ENCODE results near the gene STX2. TPM values are rescaled to one million over a fixed set of nuclear protein-coding genes. Genes with fewer than 3 reads are reported as not detected.

Gene STX2
- total and polyA plus RNA-seq, 10 of the 15 experiments (the other 5 are each of a cell fraction or from before 2014, with no cell fraction given): 6.0 to 22.2 (median 10.0) TPM

GRCh38 chr12:130880411-130880885, 41.4 kb upstream of the STX2 start (continued):
- no peak for TF ChIP-seq ZBTB11 (CRISPR knock-in tag; IDR thresholded peaks at IDR 0.05)
- no peak for TF ChIP-seq HDAC6 (IDR thresholded peaks at IDR 0.05; ENCODE audit: unreplicated experiment)
- peak; percentile 85 for TF ChIP-seq ZNF217 (IDR thresholded peaks at IDR 0.05)
- no peak for TF ChIP-seq NFYB (IDR thresholded peaks at IDR 0.05; ENCODE audit: insufficient read depth, low read depth, low read length)
- no peak for TF ChIP-seq KDM1A (IDR thresholded peaks at IDR 0.05; ENCODE audit: borderline replicate concordance)
- TF ChIP-seq IKZF2 (IDR thresholded peaks at IDR 0.05): peak; percentile 76 to 82

DNA sequence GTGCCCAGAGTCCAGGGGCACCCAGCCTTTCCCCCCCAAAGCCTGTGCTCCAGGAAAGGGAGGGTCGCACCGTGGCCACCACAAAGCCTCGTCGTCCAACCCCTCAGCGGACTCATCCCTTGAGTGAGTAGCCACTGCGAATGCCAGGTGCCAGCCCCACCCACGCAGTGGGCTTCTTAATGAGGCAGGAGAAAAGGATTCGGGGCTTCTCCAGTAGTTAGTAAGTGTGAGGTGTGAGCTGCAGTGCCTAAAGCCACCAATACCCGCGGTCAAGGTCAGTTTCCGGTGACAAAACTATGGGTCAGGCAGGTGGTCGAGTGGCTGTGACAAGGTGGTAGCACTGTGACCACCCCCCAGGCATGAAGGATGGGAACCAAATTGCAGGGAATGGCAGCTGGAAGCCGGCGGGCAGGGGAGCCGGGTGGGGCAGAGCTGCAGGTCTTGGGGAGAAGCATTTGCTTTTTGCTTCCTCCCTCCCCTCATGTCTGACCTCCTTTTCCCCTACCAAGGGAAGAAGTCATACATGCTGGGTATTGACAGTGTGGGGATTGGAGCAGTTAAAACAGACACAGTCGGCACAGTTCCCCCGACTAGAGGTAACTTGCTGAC, 40.8 kb upstream of the STX2 start:
- peaks cover 18% of the 10 kb centered on the region for H3K79me2 ChIP-seq (ENCODE audit: control insufficient read depth, insufficient read depth, low read length)
- H3K36me3 ChIP-seq (ENCODE audit: control insufficient read depth in 2 of 2, insufficient read depth in 2 of 2, low read length in 1 of 2): peaks cover 3 to 18% of the 10 kb centered on the region in 2 experiments
- ATAC-seq (peak; percentile 56), FAIRE-seq (no peak), DNase-seq (ENCODE audit: low read depth, low spot score) (no peak)
- H3K4me3 ChIP-seq: peak overlapping the region; percentile 57; the same call in 1 of the 2 replicates
- peaks cover 3% of the 10 kb centered on the region; the same call in 1 of the 2 replicates for H4K20me1 ChIP-seq (ENCODE audit: control insufficient read depth, insufficient read depth)
- ChIA-PET CTCF (no interaction called here), RAD21 (ENCODE audit: unreplicated experiment) (interaction anchor here (0.9 to 1.0 kb wide), 2 partner anchors 9 to 100 kb away, joined by 3 read pairs; no protein-coding TSS in a partner anchor), SMC1A (ENCODE audit: uncharacterized antibody, unreplicated experiment) (interaction anchor here (0.6 to 2.5 kb wide), 6 partner anchors 9 to 252 kb away, joined by 3 to 7 read pairs (median 3); partner anchors contain the start of gene ADGRD1), POLR2A (no interaction called here)
- H3K27ac ChIP-seq (ENCODE audit: control insufficient read depth, insufficient read depth): peak overlapping the region; percentile 54
- H2AFZ ChIP-seq (ENCODE audit: control insufficient read depth, low read depth, low read length): peak overlapping the region; percentile 29
- H3K9ac ChIP-seq (ENCODE audit: control insufficient read depth, insufficient read depth, low read length): peak overlapping the region; percentile 45
- H3K27me3 ChIP-seq (replicated peaks in 1 of 2; ENCODE audit: control insufficient read depth in 2 of 2, insufficient read depth in 2 of 2, low read length in 1 of 2): no peaks in the 10 kb centered on the region
- H3K4me2 ChIP-seq (ENCODE audit: control insufficient read depth, insufficient read depth): peak overlapping the region; percentile 93
- intact Hi-C loops (cut with micrococcal nuclease; ENCODE audit: unreplicated experiment) (loop anchor here (2.0 kb wide), 1 partner anchor 213 kb away; no protein-coding TSS in a partner anchor), in situ Hi-C loops (cut with MboI) (no loop called here)
- no TSS peak for BruUV-seq (replicated peaks)
- 52% methylated on average over 17 of the region's 17 CpGs for WGBS (ENCODE audit: insufficient coverage, insufficient replicate concordance, low lambda C conversion rate, missing lambda C conversion rate)
- no peaks in the 10 kb centered on the region for H3K9me3 ChIP-seq (replicated peaks; ENCODE audit: control insufficient read depth, insufficient read depth, low read length)
- H3K4me1 ChIP-seq (ENCODE audit: control insufficient read depth, insufficient read depth, low read length): peaks cover 33% of the 10 kb centered on the region
- TF ChIP-seq BHLHE40 (IDR thresholded peaks at IDR 0.05; ENCODE audit: borderline replicate concordance in 1 of 2, low read depth in 2 of 2, low read length in 1 of 2): peak; percentile 18 to 68; a peak in 2 of 4 replicates
- no peak for TF ChIP-seq ZBTB4 (CRISPR knock-in tag; IDR thresholded peaks at IDR 0.05)
- TF ChIP-seq EP300 (IDR thresholded peaks at IDR 0.05; ENCODE audit: borderline replicate concordance in 1 of 2, control insufficient read depth in 1 of 2, low read depth in 2 of 2, low read length in 2 of 2): peak in 1 of 2 experiments; percentile 37; a peak in 1 of 4 replicates
- peak; percentile 50; the same call in 1 of the 2 replicates for TF ChIP-seq MTA2 (IDR thresholded peaks at IDR 0.05; ENCODE audit: low read depth)
- no peak for TF ChIP-seq ATF3 (IDR thresholded peaks at IDR 0.05; ENCODE audit: borderline replicate concordance, extremely low read depth, low read depth, low read length)
- peak in 1 of 2 experiments; percentile 6; a peak in 2 of 4 replicates for TF ChIP-seq IKZF2 (IDR thresholded peaks at IDR 0.05)
- TF ChIP-seq GATAD2B (conservative IDR thresholded peaks at IDR 0.05; ENCODE audit: low read depth): peak; percentile 33; the same call in 1 of the 2 replicates
- no peak for TF ChIP-seq ZNF24 (IDR thresholded peaks at IDR 0.05)

Measured in GM12878 (cell line).